Ishikawa (cell line): Measurements from ENCODE around the gene ZNF416.

Source experiments
- CEBPB ChIP-seq: IDR thresholded peaks from 2 replicates; pipeline ENCODE4 v1.6.1; 2012
- EGR1 ChIP-seq: IDR thresholded peaks from 2 replicates; pipeline ENCODE4 v1.6.1; 2012
- EP300 ChIP-seq: IDR thresholded peaks from 2 replicates; pipeline ENCODE4 v1.6.1; 2012; ENCODE audit warnings: borderline replicate concordance
- TAF1 ChIP-seq: IDR thresholded peaks from 2 replicates; pipeline ENCODE4 v1.6.1; 2012; ENCODE audit warnings: low read depth, mild to moderate bottlenecking
- YY1 ChIP-seq: IDR thresholded peaks from 2 replicates; pipeline ENCODE4 v1.6.1; 2012; ENCODE audit warnings: low read depth
- TF ChIP-seq, protein P1 (sequence below): IDR thresholded peaks from 2 replicates; pipeline ENCODE4 v1.6.1; 2012

DNA sequence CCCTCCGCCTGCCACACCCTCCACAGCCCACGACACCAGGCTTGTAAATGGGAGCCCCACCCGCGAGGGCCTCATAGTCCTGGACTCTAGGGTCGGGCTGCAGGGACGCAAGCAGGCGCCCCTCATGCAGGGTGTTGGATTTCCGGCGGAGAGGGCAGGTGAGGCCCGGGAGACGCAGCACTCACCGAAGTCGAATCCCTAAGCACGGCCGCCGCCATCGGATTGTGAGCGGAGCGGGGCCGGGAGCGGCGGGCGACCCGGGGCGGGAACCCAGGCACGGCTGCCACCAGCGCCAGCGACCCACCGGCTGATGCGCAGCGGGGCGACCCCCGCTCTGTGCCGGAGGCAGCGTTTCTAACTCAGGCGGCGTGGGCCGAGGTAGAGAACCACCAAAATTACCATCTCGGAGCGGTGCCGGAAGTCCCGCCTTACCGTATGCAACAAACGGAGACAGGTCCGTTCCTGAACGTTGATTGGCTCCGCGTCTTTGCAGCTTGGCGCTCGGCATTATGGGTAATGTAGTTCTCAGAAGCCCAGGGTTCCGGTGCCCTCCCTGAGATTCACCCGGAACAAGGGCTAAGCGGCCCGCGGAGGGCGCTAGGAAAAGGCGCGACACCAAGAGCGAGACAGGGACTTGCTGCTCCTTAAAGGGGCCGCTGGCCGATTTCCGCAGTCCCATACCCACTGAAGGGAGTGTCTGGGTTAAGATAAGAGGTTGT, at the start of gene ZNF416:
- TF ChIP-seq EP300 (peak; percentile 7; the same call in 1 of the 2 replicates), YY1 (peak; percentile 43; the same call in 1 of the 2 replicates), TAF1 (peak; percentile 48; the same call in 1 of the 2 replicates), EGR1 (no peak), CEBPB (no peak)
- TF ChIP-seq, protein P1, sequence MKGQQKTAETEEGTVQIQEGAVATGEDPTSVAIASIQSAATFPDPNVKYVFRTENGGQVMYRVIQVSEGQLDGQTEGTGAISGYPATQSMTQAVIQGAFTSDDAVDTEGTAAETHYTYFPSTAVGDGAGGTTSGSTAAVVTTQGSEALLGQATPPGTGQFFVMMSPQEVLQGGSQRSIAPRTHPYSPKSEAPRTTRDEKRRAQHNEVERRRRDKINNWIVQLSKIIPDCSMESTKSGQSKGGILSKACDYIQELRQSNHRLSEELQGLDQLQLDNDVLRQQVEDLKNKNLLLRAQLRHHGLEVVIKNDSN, result no peak
